Motor neuron (in vitro differentiated cells): ENCODE data around the gene HDAC8. TPM values are rescaled to one million over a fixed set of nuclear protein-coding genes. Genes with fewer than 3 reads are reported as not detected.
"Not testable (repeated sequence)": the region's sequence is repeated elsewhere in the genome, so short reads cannot be mapped to it uniquely, and the experiment has no call there.

Experiments
- ATAC-seq, 8 experiments: fragments of 200-7000 bp; cut with Tn5 transposase; replicated peaks in 6 of 8; 2 replicates each; pipeline ENCODE4 v1.8.0; 2021; ENCODE audit warnings: mild to moderate bottlenecking in 8 of 8, moderate library complexity in 8 of 8
- H3K27ac ChIP-seq, 2 donors: fragments of 250-450 bp; sonication (Bioruptor Pico); 2 replicates each; pipeline ENCODE4 v1.9.0; 2021; ENCODE audit warnings: antibody characterized with exemption in 2 of 2, mild to moderate bottlenecking in 2 of 2, moderate library complexity in 1 of 2
- H3K4me1 ChIP-seq, 2 donors: fragments of 250-450 bp; sonication (Bioruptor Pico); replicated peaks in 1 of 2; 2 replicates each; pipeline ENCODE4 v1.6.1; 2021; ENCODE audit warnings: antibody characterized with exemption in 2 of 2, mild to moderate bottlenecking in 2 of 2, moderate library complexity in 1 of 2
- H3K4me3 ChIP-seq, 5 donors: fragments of 250-450 bp; sonication (Bioruptor Pico); 2 replicates each; pipeline ENCODE4 v1.9.0; 2021; ENCODE audit warnings: antibody characterized with exemption in 5 of 5, mild to moderate bottlenecking in 5 of 5, moderate library complexity in 4 of 5
- WGBS, 10 experiments: fragments of 450-650 bp; shearing (Covaris generic); methylation state at CpG; one replicate each; pipeline ENCODE4 v1.0.0; 2022; 5-methylcytosine and 5-hydroxymethylcytosine counted together
- in situ Hi-C, 9 experiments: fragments of 400-800 bp; cut with MboI; loops; one replicate each; pipeline ENCODE4 v1.15.0; 2021; ENCODE audit warnings: low sequenced_read_pairs in 9 of 9, low pct_unique_long_range_greater_than_20kb in 2 of 9; ENCODE audit not compliant: unreplicated experiment in 9 of 9
- total RNA-seq, 8 experiments: library from RNA; unstranded; fragments of 300-600 nt; gene quantifications; 2 replicates each; pipeline versions ENCODE4 v1.2.3 to v1.2.4, GENCODE V29; 2022

Gene HDAC8
- total RNA-seq, 8 experiments from 2014 or later = 19.2 to 62.9 (median 27.5) TPM

GRCh38 chrX:72468607-72469006 lies 104.0 kb downstream of the HDAC8 start:
- Histone ChIP-seq H3K4me1 (no peaks in the 10 kb centered on the region), H3K4me3 (no peak overlapping the region), H3K27ac (no peak overlapping the region)
- ATAC-seq = no peak
- in situ Hi-C loops = no loop called here
- WGBS, 10 experiments = 48 to 90% (median 64%) methylated on average over 2 of the region's 2 CpGs; no CpG with 5 or more reads in 6 of the 10 experiments

- Histone ChIP-seq H3K27ac (no peak overlapping the region), H3K4me1 (no peaks in the 10 kb centered on the region), H3K4me3 (no peak overlapping the region)
- in situ Hi-C loops = no loop called here
- WGBS, 10 experiments = 33 to 100% (median 100%) methylated on average over 1 of the region's 4 CpGs; no CpG with 5 or more reads in 6 of the 10 experiments
- no peak for ATAC-seq
These were observed 105.5 kb downstream of the HDAC8 start for GRCh38 chrX:72467135-72467534.

- WGBS, 10 experiments = 50 to 100% (median 100%) methylated on average over 1 to 3 of the region's 3 CpGs; no CpG with 5 or more reads in 3 of the 10 experiments
- H3K27ac ChIP-seq = no peak overlapping the region
- no peak overlapping the region for H3K4me3 ChIP-seq
- in situ Hi-C loops = no loop called here
- ATAC-seq = no peak
- H3K4me1 ChIP-seq = no peaks in the 10 kb centered on the region
These were observed 106.2 kb downstream of the HDAC8 start for GRCh38 chrX:72466493-72466892.

- no peak overlapping the region for H3K4me3 ChIP-seq
- no peaks in the 10 kb centered on the region for H3K4me1 ChIP-seq
- in situ Hi-C loops = no loop called here
- WGBS, 10 experiments = 52 to 100% (median 68%) methylated on average over 1 to 2 of the region's 2 CpGs; no CpG with 5 or more reads in 7 of the 10 experiments
- no peak for ATAC-seq
- no peak overlapping the region for H3K27ac ChIP-seq
These were observed 106.8 kb downstream of the HDAC8 start for GRCh38 chrX:72465889-72466288.

GRCh38 chrX:72461766-72462165 lies 110.9 kb downstream of the HDAC8 start:
- WGBS, 10 experiments = 50 to 100% (median 80%) methylated on average over 1 to 5 of the region's 5 CpGs; no CpG with 5 or more reads in 5 of the 10 experiments
- no peak overlapping the region for H3K27ac ChIP-seq
- in situ Hi-C loops = no loop called here
- H3K4me3 ChIP-seq = no peak overlapping the region
- H3K4me1 ChIP-seq = no peaks in the 10 kb centered on the region
- ATAC-seq = no peak

GRCh38 chrX:72461288-72461687 lies 111.4 kb downstream of the HDAC8 start:
- no peaks in the 10 kb centered on the region for H3K4me1 ChIP-seq
- H3K27ac ChIP-seq = no peak overlapping the region
- in situ Hi-C loops = no loop called here
- H3K4me3 ChIP-seq = no peak overlapping the region
- 32 to 100% (median 76%) methylated on average over 1 to 2 of the region's 2 CpGs; no CpG with 5 or more reads in 6 of the 10 experiments for WGBS, 10 experiments
- no peak for ATAC-seq

GRCh38 chrX:72460715-72461114 lies 111.9 kb downstream of the HDAC8 start:
- Histone ChIP-seq H3K27ac (no peak overlapping the region), H3K4me1 (no peaks in the 10 kb centered on the region), H3K4me3 (no peak overlapping the region)
- ATAC-seq = no peak
- in situ Hi-C loops = no loop called here
- WGBS, 10 experiments = 44 to 100% (median 100%) methylated on average over 1 of the region's 1 CpG; no CpG with 5 or more reads in 4 of the 10 experiments

- ATAC-seq, H3K4me1 ChIP-seq, H3K4me3 ChIP-seq, in situ Hi-C loops, H3K27ac ChIP-seq: not testable (repeated sequence)
- 83% methylated on average over 1 of the region's 1 CpG; no CpG with 5 or more reads in 9 of the 10 experiments for WGBS, 10 experiments
These were observed 123.6 kb downstream of the HDAC8 start for GRCh38 chrX:72449034-72449433.

- in situ Hi-C loops, ATAC-seq, H3K27ac ChIP-seq, H3K4me1 ChIP-seq, H3K4me3 ChIP-seq: not testable (repeated sequence)
- WGBS, 10 experiments = no CpG with 5 or more reads among the region's 16 CpGs
These were observed 131.9 kb downstream of the HDAC8 start for GRCh38 chrX:72440764-72441163.

- Histone ChIP-seq H3K4me1 (no peaks in the 10 kb centered on the region), H3K27ac (no peak overlapping the region), H3K4me3 (no peak overlapping the region)
- in situ Hi-C loops = no loop called here
- no peak for ATAC-seq
These were observed 136.6 kb downstream of the HDAC8 start for GRCh38 chrX:72436010-72436409.

GRCh38 chrX:72430405-72430968 lies 142.2 kb downstream of the HDAC8 start:
- no peak for ATAC-seq
- H3K27ac ChIP-seq = no peak overlapping the region
- no peaks in the 10 kb centered on the region for H3K4me1 ChIP-seq
- in situ Hi-C loops = no loop called here
- H3K4me3 ChIP-seq = no peak overlapping the region
- 37 to 100% (median 100%) methylated on average over 1 to 4 of the region's 4 CpGs; no CpG with 5 or more reads in 5 of the 10 experiments for WGBS, 10 experiments

- no peak overlapping the region for H3K4me3 ChIP-seq
- H3K27ac ChIP-seq = no peak overlapping the region
- in situ Hi-C loops = no loop called here
- no peaks in the 10 kb centered on the region for H3K4me1 ChIP-seq
- no peak for ATAC-seq
These were observed 150.8 kb downstream of the HDAC8 start for GRCh38 chrX:72421797-72422196.

GRCh38 chrX:72409993-72410392 lies 162.7 kb downstream of the HDAC8 start:
- Histone ChIP-seq H3K27ac (no peak overlapping the region), H3K4me3 (no peak overlapping the region), H3K4me1 (no peaks in the 10 kb centered on the region)
- WGBS, 10 experiments = 25 to 100% (median 83%) methylated on average over 1 of the region's 1 CpG; no CpG with 5 or more reads in 7 of the 10 experiments
- in situ Hi-C loops = no loop called here
- ATAC-seq = no peak

- Histone ChIP-seq H3K27ac (no peak overlapping the region), H3K4me1 (no peaks in the 10 kb centered on the region), H3K4me3 (no peak overlapping the region)
- no peak for ATAC-seq
- WGBS, 10 experiments = 44 to 100% (median 58%) methylated on average over 2 of the region's 2 CpGs; no CpG with 5 or more reads in 7 of the 10 experiments
- in situ Hi-C loops = no loop called here
These were observed 163.8 kb downstream of the HDAC8 start for GRCh38 chrX:72408885-72409284.
